Activated CD4-positive, alpha-beta T cell treated with anti-CD3 and anti-CD28 coated beads for 48 hours (primary cell): Measurements from ENCODE around the gene CALY.

Experiments
- DNase-seq: peaks from one replicate; pipeline ENCODE4 v3.0.0-alpha.2; 2020

Gene CALY

GRCh38 chr10:133281628-133282372 is 54.9 kb downstream of the CALY start:
- no peak for DNase-seq

GRCh38 chr10:133281084-133281483 is 55.6 kb downstream of the CALY start:
- DNase-seq: no peak

- DNase-seq: no peak
Observed at GRCh38 chr10:133280391-133281059, 56.2 kb downstream of the CALY start.

GRCh38 chr10:133279326-133280226 is 57.1 kb downstream of the CALY start:
- DNase-seq: no peak

GRCh38 chr10:133278577-133279265 is 58.0 kb downstream of the CALY start:
- DNase-seq: peak; percentile 50

- no peak for DNase-seq
Observed at GRCh38 chr10:133277993-133278576, 58.6 kb downstream of the CALY start.

- DNase-seq: no peak
Observed at GRCh38 chr10:133277277-133277992, 59.3 kb downstream of the CALY start.

- DNase-seq: peak; percentile 85
Observed at GRCh38 chr10:133276435-133277201, 60.1 kb downstream of the CALY start, which contains the start of gene ADAM8. Gene ADAM8, minus strand, starts transcription at chr10:133276868. Its CDS starts 51 bp downstream, at chr10:133276817.

GRCh38 chr10:133276100-133276434 is 60.6 kb downstream of the CALY start:
- DNase-seq: no peak

- DNase-seq: peak; percentile 74
Observed at GRCh38 chr10:133275684-133276092, 61.0 kb downstream of the CALY start.

GRCh38 chr10:133274751-133275683 is 61.7 kb downstream of the CALY start:
- peak; percentile 87 for DNase-seq
